Activated CD4-positive, alpha-beta T cell treated with anti-CD3 and anti-CD28 coated beads, Interleukin-2, amount 10 ng/mL, durations not matched to agents 7 days and 5 days (primary cell): Measurements from ENCODE around the gene POTEG. TPM values are rescaled to one million over a fixed set of nuclear protein-coding genes. Genes with fewer than 3 reads are reported as not detected.
"Not testable (repeated sequence)": the region's sequence is repeated elsewhere in the genome, so short reads cannot be mapped to it uniquely, and the experiment has no call there.

Source experiments
- CTCF ChIA-PET: fragments of 350-600 bp; sonication (Branson Sonifier 250); formaldehyde crosslinking; loops from one replicate; lab custom pipeline; 2021; ENCODE audit warnings: antibody characterized with exemption; lab: Charles Lee
- POLR2A ChIA-PET: fragments of 350-600 bp; sonication (Branson Sonifier 250); formaldehyde crosslinking; loops from one replicate; lab custom pipeline; 2021; ENCODE audit warnings: antibody characterized with exemption; lab: Charles Lee
- DNase-seq: peaks from one replicate; pipeline ENCODE4 v3.0.0-alpha.2; 2020
- H3K27ac Mint-ChIP-seq: one replicate; pipeline ENCODE4 v1.8.0; 2021; ENCODE audit warnings: mild to moderate bottlenecking, moderate library complexity, mixed read lengths
- H3K27me3 Mint-ChIP-seq: one replicate; pipeline ENCODE4 v1.8.0; 2021; ENCODE audit warnings: mixed read lengths
- H3K36me3 Mint-ChIP-seq: one replicate; pipeline ENCODE4 v1.8.0; 2021; ENCODE audit warnings: low read depth, mixed read lengths
- H3K4me1 Mint-ChIP-seq: one replicate; pipeline ENCODE4 v1.8.0; 2021; ENCODE audit warnings: mixed read lengths
- H3K4me3 Mint-ChIP-seq: one replicate; pipeline ENCODE4 v1.8.0; 2021; ENCODE audit warnings: mild to moderate bottlenecking, moderate library complexity, mixed read lengths
- H3K9me3 Mint-ChIP-seq: one replicate; pipeline ENCODE4 v1.8.0; 2021; ENCODE audit warnings: mixed read lengths
- total RNA-seq, 2 experiments: library from RNA; stranded (reverse); gene quantifications; one replicate each; pipeline ENCODE4 v1.2.3, GENCODE V29; 2021

The POTEG gene
- total RNA-seq, 2 experiments from 2014 or later: not detected

DNA sequence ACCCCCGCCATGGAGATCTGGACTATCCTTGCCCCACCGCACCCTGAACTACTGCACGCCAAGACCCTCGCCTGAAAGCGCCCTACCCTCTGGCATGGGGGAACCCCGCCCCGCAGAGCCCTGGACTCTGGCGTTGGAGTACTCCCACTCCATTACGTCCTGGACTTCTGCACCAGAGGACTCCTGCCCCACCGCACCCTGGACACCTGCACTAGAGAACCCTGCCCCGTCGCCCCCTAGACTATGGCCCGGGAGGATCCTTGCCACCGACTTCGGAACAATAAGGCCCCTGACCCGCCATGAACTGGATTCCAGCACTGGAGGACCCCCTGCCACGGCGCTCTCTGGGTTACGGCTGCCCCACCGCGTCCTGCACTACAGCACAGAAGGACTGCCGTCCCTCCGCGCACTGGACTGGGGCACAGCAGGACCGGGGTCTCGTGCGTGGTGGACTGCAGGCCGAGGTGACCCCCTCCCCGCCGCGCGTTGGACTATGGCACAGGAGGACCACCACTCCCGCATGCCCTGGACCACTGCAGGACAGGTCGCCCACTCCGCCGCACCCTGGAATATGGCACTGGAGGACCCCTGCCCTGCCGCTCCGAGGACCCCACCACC lies 72.4 kb downstream of the POTEG start:
- H3K27me3 Mint-ChIP-seq, H3K27ac Mint-ChIP-seq, DNase-seq, H3K4me1 Mint-ChIP-seq, H3K4me3 Mint-ChIP-seq, CTCF ChIA-PET, H3K9me3 Mint-ChIP-seq, POLR2A ChIA-PET, H3K36me3 Mint-ChIP-seq: not testable (repeated sequence)

DNA sequence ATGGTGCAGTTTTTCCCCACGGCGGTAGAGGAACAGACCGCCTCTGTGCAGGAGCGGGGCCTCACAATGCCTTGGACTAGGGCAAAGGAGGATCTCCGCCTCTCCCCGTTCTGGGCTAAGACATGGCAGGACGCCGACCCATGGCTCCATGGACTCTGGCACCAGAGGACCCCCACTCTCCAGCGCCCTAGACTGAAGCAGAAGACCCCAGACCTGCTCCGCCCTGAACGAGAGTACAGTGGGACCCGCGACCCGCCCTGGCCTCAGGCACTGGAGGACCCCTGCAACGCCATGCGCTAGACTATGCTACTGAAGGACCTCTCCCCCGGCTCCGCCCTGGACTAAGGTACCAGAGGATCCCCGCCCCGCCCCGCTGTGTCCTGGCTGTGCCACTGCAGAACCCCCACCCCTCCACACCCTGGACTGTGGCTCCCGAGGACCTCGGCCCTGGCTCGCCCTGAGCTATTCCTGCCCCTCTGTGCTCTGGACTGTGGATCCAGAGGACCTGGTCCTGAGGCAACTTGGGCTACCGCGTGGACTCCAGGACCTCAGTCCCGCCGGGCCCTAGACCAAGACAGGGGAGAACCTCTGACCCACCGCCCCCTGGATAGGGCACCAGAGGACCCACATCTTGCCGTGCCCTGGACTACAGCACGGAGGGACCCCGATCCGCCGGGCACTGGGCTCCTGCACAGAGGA lies 73.1 kb downstream of the POTEG start:
- H3K4me3 Mint-ChIP-seq, H3K9me3 Mint-ChIP-seq, H3K4me1 Mint-ChIP-seq, CTCF ChIA-PET, H3K27ac Mint-ChIP-seq, H3K27me3 Mint-ChIP-seq, DNase-seq, POLR2A ChIA-PET, H3K36me3 Mint-ChIP-seq: not testable (repeated sequence)
